Mucosa of stomach (tissue), 1 donor: Measurements from ENCODE around the gene MSH3.
"Not testable (repeated sequence)": the region's sequence is repeated elsewhere in the genome, so short reads cannot be mapped to it uniquely, and the experiment has no call there.

Experiments used
- H3K27me3 ChIP-seq: one replicate; pipeline ENCODE4 v1.7.0; 2013; ENCODE audit warnings: mild to moderate bottlenecking, low read length; ENCODE audit not compliant: control insufficient read depth, insufficient read depth
- H3K36me3 ChIP-seq: one replicate; pipeline ENCODE4 v1.7.0; 2013; ENCODE audit warnings: low read length; ENCODE audit not compliant: control insufficient read depth, insufficient read depth
- H3K4me1 ChIP-seq: one replicate; pipeline ENCODE4 v1.7.0; 2013; ENCODE audit warnings: mild to moderate bottlenecking, low read length; ENCODE audit not compliant: control insufficient read depth, insufficient read depth
- H3K4me3 ChIP-seq: one replicate; pipeline ENCODE4 v1.7.0; 2013; ENCODE audit warnings: low read length
- H3K9ac ChIP-seq: one replicate; pipeline ENCODE4 v1.7.0; 2013; ENCODE audit warnings: mild to moderate bottlenecking, low read length, moderate library complexity
- H3K9me3 ChIP-seq: one replicate; pipeline ENCODE4 v1.7.0; 2013; ENCODE audit warnings: mild to moderate bottlenecking, low read length, moderate library complexity; ENCODE audit not compliant: control insufficient read depth
- donor health status: Pancreatic carcinoma.

Gene MSH3

DNA sequence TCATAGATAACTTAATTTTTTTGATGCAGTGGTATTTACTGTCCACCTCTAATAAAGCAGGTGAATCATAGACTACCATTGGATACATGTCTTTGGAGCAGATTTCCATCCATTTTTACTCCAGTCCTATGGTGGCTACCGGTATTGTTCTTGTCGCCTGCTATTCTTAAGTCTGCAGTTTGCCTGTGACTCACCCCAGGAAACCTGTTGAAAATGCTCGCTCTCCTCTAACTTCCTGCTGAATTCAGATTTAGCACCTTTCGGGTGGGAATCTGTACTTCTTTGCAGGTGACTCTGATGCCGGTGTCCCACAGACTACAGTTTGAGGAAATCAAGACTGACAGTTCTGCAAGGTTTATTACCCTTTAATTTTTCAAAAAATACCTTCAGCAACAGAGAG is 59.2 kb downstream of the MSH3 start:
- H3K4me3 ChIP-seq: no peak overlapping the region
- H3K27me3 ChIP-seq: no peaks in the 10 kb centered on the region
- H3K9me3 ChIP-seq: no peaks in the 10 kb centered on the region
- H3K9ac ChIP-seq: no peak overlapping the region
- H3K36me3 ChIP-seq: no peaks in the 10 kb centered on the region
- no peaks in the 10 kb centered on the region for H3K4me1 ChIP-seq

- no peaks in the 10 kb centered on the region for H3K4me1 ChIP-seq
- no peaks in the 10 kb centered on the region for H3K9me3 ChIP-seq
- H3K4me3 ChIP-seq: no peak overlapping the region
- H3K9ac ChIP-seq: no peak overlapping the region
- no peaks in the 10 kb centered on the region for H3K36me3 ChIP-seq
- H3K27me3 ChIP-seq: no peaks in the 10 kb centered on the region
Observed at GRCh38 chr5:80714570-80715298, 60.3 kb downstream of the MSH3 start.

GRCh38 chr5:80715887-80716286 is 61.4 kb downstream of the MSH3 start:
- no peak overlapping the region for H3K4me3 ChIP-seq

GRCh38 chr5:80720181-80720580 is 65.7 kb downstream of the MSH3 start:
- Histone ChIP-seq H3K4me3 (no peak overlapping the region), H3K36me3 (no peaks in the 10 kb centered on the region), H3K9ac (no peak overlapping the region), H3K27me3 (no peaks in the 10 kb centered on the region), H3K4me1 (no peaks in the 10 kb centered on the region), H3K9me3 (no peaks in the 10 kb centered on the region)

More at GRCh38 chr5:80715887-80716286, 61.4 kb downstream of the MSH3 start:
- no peaks in the 10 kb centered on the region for H3K36me3 ChIP-seq
- H3K27me3 ChIP-seq: no peaks in the 10 kb centered on the region
- H3K4me1 ChIP-seq: no peaks in the 10 kb centered on the region
- H3K9ac ChIP-seq: no peak overlapping the region
- H3K9me3 ChIP-seq: no peaks in the 10 kb centered on the region

DNA sequence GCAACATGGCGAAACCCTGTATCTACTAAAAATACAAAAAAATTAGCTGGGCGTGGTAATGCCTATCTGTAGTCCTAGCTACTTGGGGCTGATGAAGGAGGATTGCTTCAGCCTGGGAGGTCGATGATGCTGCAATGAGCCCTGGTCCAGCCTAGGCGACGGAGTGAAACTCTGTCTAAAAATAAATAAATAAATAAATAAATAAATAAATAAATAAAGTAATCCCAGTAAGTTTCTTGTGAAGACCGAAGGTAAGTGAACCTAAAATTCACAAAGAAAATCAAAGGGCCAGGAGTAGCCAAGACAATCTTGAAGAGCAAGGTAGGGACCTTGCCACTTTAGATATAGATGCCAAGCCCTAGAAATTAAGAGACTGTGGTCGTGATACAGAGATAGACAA is 68.5 kb downstream of the MSH3 start:
- H3K9ac ChIP-seq: no peak overlapping the region
- H3K4me3 ChIP-seq: no peak overlapping the region

DNA sequence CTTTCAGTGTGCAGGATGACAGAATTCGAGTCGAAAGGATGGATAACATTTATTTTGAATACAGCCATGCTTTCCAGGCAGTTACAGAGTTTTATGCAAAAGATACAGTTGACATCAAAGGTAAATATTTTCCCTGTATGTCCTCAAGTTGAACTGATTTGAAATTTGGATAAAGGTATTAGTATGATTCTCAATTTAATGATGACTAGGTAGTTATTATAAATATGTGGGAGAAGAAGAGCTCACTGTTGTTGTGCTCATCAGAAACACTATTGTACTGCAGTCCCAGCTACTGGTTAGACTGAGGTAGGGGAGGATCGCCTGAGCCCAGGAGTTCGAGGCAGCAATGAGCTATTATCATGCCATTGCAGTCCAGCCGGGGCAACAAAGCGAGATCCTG is 71.0 kb downstream of the MSH3 start:
- H3K4me3 ChIP-seq: no peak overlapping the region
- no peaks in the 10 kb centered on the region for H3K9me3 ChIP-seq
- no peaks in the 10 kb centered on the region for H3K27me3 ChIP-seq
- H3K4me1 ChIP-seq: no peaks in the 10 kb centered on the region
- H3K36me3 ChIP-seq: no peaks in the 10 kb centered on the region
- no peak overlapping the region for H3K9ac ChIP-seq

More for the DNA sequence above, 68.5 kb downstream of the MSH3 start:
- Histone ChIP-seq H3K9me3 (no peaks in the 10 kb centered on the region), H3K27me3 (no peaks in the 10 kb centered on the region), H3K36me3 (no peaks in the 10 kb centered on the region), H3K4me1 (no peaks in the 10 kb centered on the region)

DNA sequence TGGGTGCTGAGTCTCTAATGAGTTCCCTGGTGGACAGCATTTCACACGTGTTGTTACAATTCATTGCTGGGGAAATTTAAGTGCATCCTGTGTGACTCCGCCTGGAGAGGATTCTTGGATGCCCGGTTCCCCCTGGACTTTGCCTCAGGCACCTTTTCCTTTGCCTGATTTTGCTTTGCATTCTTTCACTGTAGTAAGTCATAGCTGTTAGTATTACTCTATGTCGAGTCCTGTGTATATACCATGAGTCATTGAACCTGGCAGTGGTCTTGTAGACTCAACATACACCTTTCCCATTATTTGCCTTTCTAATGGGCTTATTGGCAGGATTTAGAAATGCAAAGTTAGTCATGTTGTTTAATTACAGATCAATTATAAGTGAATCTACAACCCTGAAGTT is 82.3 kb downstream of the MSH3 start:
- no peaks in the 10 kb centered on the region for H3K36me3 ChIP-seq
- H3K9me3 ChIP-seq: no peaks in the 10 kb centered on the region
- no peak overlapping the region for H3K9ac ChIP-seq
- H3K4me3 ChIP-seq: no peak overlapping the region
- H3K4me1 ChIP-seq: peaks cover 12% of the 10 kb centered on the region
- H3K27me3 ChIP-seq: no peaks in the 10 kb centered on the region

DNA sequence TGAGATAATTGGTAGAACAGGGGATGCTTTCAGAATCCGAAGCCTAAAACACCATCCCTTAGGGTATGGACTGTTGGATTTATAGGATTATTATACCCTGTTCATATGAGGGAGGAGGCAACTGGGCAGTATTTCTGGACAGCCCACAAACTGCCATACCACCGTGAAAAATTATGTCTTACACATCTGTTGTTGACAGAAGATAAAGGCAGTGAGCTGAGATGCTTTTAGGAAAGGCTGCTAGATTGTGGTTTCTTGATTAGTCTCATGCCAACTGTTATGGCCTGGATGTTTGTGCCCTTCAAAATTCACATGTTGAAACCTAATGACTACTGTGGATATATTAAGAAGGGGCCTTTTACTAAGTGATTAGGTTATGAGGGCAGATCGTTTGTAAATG is 84.0 kb downstream of the MSH3 start:
- no peaks in the 10 kb centered on the region for H3K9me3 ChIP-seq
- H3K27me3 ChIP-seq: no peaks in the 10 kb centered on the region
- H3K9ac ChIP-seq: no peak overlapping the region
- H3K4me3 ChIP-seq: no peak overlapping the region
- H3K4me1 ChIP-seq: peaks cover 12% of the 10 kb centered on the region
- no peaks in the 10 kb centered on the region for H3K36me3 ChIP-seq

GRCh38 chr5:80739057-80739456 is 84.6 kb downstream of the MSH3 start:
- Histone ChIP-seq H3K27me3 (no peaks in the 10 kb centered on the region), H3K36me3 (no peaks in the 10 kb centered on the region), H3K9me3 (no peaks in the 10 kb centered on the region), H3K9ac (no peak overlapping the region), H3K4me1 (peaks cover 12% of the 10 kb centered on the region), H3K4me3 (no peak overlapping the region)

GRCh38 chr5:80739496-80739895 is 85.0 kb downstream of the MSH3 start:
- H3K27me3 ChIP-seq: no peaks in the 10 kb centered on the region
- no peaks in the 10 kb centered on the region for H3K9me3 ChIP-seq
- H3K4me1 ChIP-seq: peaks cover 12% of the 10 kb centered on the region
- H3K4me3 ChIP-seq: no peak overlapping the region
- no peaks in the 10 kb centered on the region for H3K36me3 ChIP-seq
- H3K9ac ChIP-seq: no peak overlapping the region

DNA sequence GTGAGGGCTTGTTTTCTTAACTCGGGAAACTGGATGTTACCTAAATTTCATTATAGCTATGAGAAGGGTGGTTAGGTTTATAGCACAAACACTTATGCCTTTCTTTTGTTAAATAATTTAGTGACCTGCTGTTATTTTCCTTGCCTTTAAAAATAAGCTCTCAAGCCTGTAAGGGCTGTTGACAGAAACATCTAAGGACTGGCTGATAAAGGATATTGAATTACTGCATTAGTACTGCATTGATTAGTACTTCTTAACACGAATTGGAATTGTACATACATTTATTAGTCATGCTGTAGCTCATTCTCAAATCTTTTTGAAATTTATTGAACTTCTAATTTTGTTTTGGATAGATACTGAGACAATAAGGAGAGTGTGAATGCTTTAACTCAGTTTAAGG is 85.4 kb downstream of the MSH3 start:
- Histone ChIP-seq H3K27me3 (no peaks in the 10 kb centered on the region), H3K4me1 (peaks cover 12% of the 10 kb centered on the region), H3K9me3 (no peaks in the 10 kb centered on the region), H3K36me3 (no peaks in the 10 kb centered on the region), H3K9ac (no peak overlapping the region), H3K4me3 (no peak overlapping the region)

- not testable (repeated sequence) for H3K36me3 ChIP-seq
Observed at GRCh38 chr5:80740488-80740887, 86.0 kb downstream of the MSH3 start.

DNA sequence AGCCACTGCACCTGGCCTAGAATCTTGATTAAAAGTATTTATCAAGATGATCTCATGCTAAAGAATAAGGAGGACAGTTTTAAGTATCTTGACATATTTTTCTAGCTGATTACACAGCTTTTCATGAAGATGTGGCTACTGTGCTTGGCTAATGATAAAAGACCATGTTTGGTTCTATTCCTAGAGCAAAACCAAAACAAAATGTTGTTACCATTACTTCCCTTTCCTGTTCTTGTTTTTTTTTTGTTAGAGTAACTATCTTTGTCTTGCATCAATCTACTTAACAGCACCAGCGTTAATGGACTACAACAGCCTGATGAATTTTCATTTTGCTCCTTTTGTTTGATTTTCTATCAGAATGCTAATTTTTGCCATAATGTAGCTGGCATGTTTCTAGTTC is 86.5 kb downstream of the MSH3 start:
- H3K9me3 ChIP-seq: no peaks in the 10 kb centered on the region
- H3K4me3 ChIP-seq: no peak overlapping the region
- H3K9ac ChIP-seq: no peak overlapping the region
- no peaks in the 10 kb centered on the region for H3K27me3 ChIP-seq
- H3K36me3 ChIP-seq: no peaks in the 10 kb centered on the region
- H3K4me1 ChIP-seq: peaks cover 12% of the 10 kb centered on the region

More at GRCh38 chr5:80740488-80740887, 86.0 kb downstream of the MSH3 start:
- H3K27me3 ChIP-seq, H3K9ac ChIP-seq, H3K9me3 ChIP-seq, H3K4me3 ChIP-seq: not testable (repeated sequence)
- H3K4me1 ChIP-seq: peaks cover 12% of the 10 kb centered on the region
